ENCODE results near the gene DMXL1.

DNA sequence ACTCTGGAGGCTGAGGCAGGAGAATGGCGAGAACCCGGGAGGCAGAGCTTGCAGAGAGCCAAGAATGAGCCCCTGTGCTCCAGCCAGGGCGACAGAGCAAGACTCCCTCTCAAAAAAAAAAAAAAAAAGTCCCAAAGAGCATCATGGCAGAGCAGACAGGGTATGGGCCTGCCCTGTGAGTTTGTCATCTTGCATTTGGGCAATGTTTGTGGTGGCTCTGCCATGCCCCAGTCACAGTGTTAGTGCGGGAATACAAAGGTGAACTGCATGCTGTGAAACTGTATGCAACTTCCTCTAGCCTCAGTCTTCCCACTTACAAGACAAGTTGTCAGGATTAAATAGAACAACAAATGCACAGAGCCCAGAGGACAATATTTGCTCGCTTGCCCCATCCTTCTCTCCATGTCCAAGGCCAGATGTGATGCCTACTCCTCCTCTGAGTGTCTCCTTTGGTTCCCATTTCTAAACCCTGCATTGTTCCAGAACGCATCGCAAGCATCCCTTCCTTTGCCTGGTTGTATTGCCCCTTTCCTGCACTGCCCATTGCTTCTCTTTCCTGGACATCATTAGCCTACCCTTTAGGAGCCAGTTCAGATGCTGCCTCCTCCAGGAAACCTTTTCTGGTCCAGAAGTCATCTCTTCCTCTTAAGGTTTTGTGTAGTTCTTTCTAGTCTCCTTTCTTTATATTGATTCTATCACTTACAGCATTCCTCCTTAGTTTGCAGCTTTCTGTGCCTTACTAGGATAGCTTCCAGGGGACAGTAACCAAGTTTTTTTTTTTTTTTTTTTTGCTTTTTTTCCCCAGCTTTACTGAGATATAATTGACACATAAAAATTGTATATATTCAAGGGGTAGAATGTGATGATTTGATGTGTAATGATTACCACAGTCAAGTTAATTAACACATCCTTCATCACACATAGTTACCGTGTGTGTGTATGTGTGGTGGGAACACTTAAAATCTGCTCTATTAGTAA, 215.9 kb downstream of the DMXL1 start:
- no peak for TF ChIP-seq YY1 (IDR thresholded peaks at IDR 0.05; ENCODE audit: insufficient read depth, insufficient read length)
- TF ChIP-seq ZNF274 (IDR thresholded peaks at IDR 0.05; ENCODE audit: low read depth, low read length), result no peak
- no peak for TF ChIP-seq SUZ12 (IDR thresholded peaks at IDR 0.05; ENCODE audit: extremely low read depth, insufficient read depth, insufficient read length)

Data from NT2/D1 (cell line).